ENCODE results near the gene BRCA2. TPM values are rescaled to one million over a fixed set of nuclear protein-coding genes. Genes with fewer than 3 reads are reported as not detected.

Gene BRCA2
- total RNA-seq, 1 experiment from 2014 or later = 11.9 TPM

GRCh38 chr13:32316028-32316339, 676 bp downstream of the BRCA2 start:
- Mint-ChIP-seq H3K9me3 (ENCODE audit: unreplicated experiment) (no peaks in the 10 kb centered on the region), H3K36me3 (ENCODE audit: insufficient read depth, unreplicated experiment) (no peaks in the 10 kb centered on the region), H3K27me3 (ENCODE audit: insufficient read depth, unreplicated experiment) (no peaks in the 10 kb centered on the region), H3K4me3 (ENCODE audit: unreplicated experiment) (peak overlapping the region; percentile 90), H3K4me1 (ENCODE audit: insufficient read depth, unreplicated experiment) (no peaks in the 10 kb centered on the region), H3K27ac (ENCODE audit: low read depth, unreplicated experiment) (peak overlapping the region; percentile 98)
- intact Hi-C loops (cut with micrococcal nuclease) = no loop called here
- POLR2A ChIA-PET = interaction anchor here (0.6 to 4.8 kb wide), 11 partner anchors 12 to 968 kb away, joined by 3 to 19 read pairs (median 4); partner anchors contain the start of gene FRY
- TF ChIP-seq, protein P1, sequence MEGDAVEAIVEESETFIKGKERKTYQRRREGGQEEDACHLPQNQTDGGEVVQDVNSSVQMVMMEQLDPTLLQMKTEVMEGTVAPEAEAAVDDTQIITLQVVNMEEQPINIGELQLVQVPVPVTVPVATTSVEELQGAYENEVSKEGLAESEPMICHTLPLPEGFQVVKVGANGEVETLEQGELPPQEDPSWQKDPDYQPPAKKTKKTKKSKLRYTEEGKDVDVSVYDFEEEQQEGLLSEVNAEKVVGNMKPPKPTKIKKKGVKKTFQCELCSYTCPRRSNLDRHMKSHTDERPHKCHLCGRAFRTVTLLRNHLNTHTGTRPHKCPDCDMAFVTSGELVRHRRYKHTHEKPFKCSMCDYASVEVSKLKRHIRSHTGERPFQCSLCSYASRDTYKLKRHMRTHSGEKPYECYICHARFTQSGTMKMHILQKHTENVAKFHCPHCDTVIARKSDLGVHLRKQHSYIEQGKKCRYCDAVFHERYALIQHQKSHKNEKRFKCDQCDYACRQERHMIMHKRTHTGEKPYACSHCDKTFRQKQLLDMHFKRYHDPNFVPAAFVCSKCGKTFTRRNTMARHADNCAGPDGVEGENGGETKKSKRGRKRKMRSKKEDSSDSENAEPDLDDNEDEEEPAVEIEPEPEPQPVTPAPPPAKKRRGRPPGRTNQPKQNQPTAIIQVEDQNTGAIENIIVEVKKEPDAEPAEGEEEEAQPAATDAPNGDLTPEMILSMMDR (IDR thresholded peaks at IDR 0.05; ENCODE audit: unreplicated experiment) = no peak
- no peak for DNase-seq (ENCODE audit: unreplicated experiment)
- BruUV-seq (replicated peaks) = TSS peak; percentile 53
- CTCF ChIA-PET = interaction anchor here (1.1 to 2.1 kb wide), 4 partner anchors 11 to 406 kb away, joined by 3 to 6 read pairs (median 4); no protein-coding TSS in a partner anchor

DNA sequence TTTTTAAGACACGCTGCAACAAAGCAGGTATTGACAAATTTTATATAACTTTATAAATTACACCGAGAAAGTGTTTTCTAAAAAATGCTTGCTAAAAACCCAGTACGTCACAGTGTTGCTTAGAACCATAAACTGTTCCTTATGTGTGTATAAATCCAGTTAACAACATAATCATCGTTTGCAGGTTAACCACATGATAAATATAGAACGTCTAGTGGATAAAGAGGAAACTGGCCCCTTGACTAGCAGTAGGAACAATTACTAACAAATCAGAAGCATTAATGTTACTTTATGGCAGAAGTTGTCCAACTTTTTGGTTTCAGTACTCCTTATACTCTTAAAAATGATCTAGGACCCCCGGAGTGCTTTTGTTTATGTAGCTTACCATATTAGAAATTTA, 1.2 kb downstream of the BRCA2 start:
- H3K9me3 Mint-ChIP-seq (ENCODE audit: unreplicated experiment) = no peaks in the 10 kb centered on the region
- TF ChIP-seq, protein P1 (IDR thresholded peaks at IDR 0.05; ENCODE audit: unreplicated experiment) = no peak
- no peaks in the 10 kb centered on the region for H3K27me3 Mint-ChIP-seq (ENCODE audit: insufficient read depth, unreplicated experiment)
- peak overlapping the region; percentile 98 for H3K27ac Mint-ChIP-seq (ENCODE audit: low read depth, unreplicated experiment)
- no peaks in the 10 kb centered on the region for H3K36me3 Mint-ChIP-seq (ENCODE audit: insufficient read depth, unreplicated experiment)
- no peak for DNase-seq (ENCODE audit: unreplicated experiment)
- H3K4me1 Mint-ChIP-seq (ENCODE audit: insufficient read depth, unreplicated experiment) = no peaks in the 10 kb centered on the region
- BruUV-seq (replicated peaks) = no TSS peak
- H3K4me3 Mint-ChIP-seq (ENCODE audit: unreplicated experiment) = peak overlapping the region; percentile 90
- ChIA-PET CTCF (interaction anchor here (1.1 to 2.1 kb wide), 3 partner anchors 69 to 407 kb away, joined by 3 to 5 read pairs (median 3); no protein-coding TSS in a partner anchor), POLR2A (interaction anchor here (0.8 to 4.8 kb wide), 6 partner anchors 12 to 222 kb away, joined by 3 to 19 read pairs (median 4); no protein-coding TSS in a partner anchor)
- intact Hi-C loops (cut with micrococcal nuclease) = no loop called here

DNA sequence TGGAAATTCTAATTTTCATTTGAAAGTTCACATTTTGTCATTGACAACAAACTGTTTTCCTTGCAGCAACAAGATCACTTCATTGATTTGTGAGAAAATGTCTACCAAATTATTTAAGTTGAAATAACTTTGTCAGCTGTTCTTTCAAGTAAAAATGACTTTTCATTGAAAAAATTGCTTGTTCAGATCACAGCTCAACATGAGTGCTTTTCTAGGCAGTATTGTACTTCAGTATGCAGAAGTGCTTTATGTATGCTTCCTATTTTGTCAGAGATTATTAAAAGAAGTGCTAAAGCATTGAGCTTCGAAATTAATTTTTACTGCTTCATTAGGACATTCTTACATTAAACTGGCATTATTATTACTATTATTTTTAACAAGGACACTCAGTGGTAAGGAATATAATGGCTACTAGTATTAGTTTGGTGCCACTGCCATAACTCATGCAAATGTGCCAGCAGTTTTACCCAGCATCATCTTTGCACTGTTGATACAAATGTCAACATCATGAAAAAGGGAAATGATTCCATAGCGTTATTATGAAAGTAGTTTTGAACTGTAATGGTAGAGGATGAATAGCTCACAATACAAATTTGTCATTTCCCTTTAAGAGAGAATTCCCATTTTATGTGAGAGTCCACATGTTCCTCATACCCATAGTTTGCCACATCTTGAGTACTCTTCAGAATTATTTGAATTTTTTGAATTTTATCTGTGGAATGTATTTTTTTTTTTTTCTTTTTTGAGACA, 2.6 kb downstream of the BRCA2 start:
- CTCF ChIA-PET = interaction anchor here (0.6 to 1.8 kb wide), 7 partner anchors 9 to 408 kb away, joined by 3 to 9 read pairs (median 3); no protein-coding TSS in a partner anchor

DNA sequence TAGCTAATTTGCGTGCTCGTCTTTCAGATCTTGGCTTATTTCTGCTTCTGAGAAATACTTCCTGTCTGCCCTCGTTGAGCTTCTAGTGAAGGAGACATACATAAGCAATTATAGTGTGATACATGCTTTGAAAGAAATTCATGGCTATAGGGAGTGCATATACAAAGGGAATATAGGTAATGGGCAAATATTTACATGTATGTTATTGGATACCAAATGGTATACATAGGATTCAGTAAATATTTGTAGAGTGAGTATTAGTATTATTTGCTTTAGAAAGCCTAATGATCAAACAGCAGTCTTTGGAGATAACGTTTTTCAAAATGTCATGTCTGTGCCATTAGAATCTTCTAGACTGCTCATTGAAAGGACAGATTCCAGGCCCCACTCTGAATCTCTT, 5.2 kb downstream of the BRCA2 start:
- ChIA-PET POLR2A (no interaction called here), CTCF (interaction anchor here (0.7 to 1.4 kb wide), 2 partner anchors 11 to 65 kb away, joined by 3 to 4 read pairs; no protein-coding TSS in a partner anchor)
- H3K4me1 Mint-ChIP-seq (ENCODE audit: insufficient read depth, unreplicated experiment) = peaks cover 7% of the 10 kb centered on the region
- H3K4me3 Mint-ChIP-seq (ENCODE audit: unreplicated experiment) = no peak overlapping the region
- intact Hi-C loops (cut with micrococcal nuclease) = no loop called here
- H3K27me3 Mint-ChIP-seq (ENCODE audit: insufficient read depth, unreplicated experiment) = no peaks in the 10 kb centered on the region
- TF ChIP-seq, protein P1 (IDR thresholded peaks at IDR 0.05; ENCODE audit: unreplicated experiment) = no peak
- no peaks in the 10 kb centered on the region for H3K36me3 Mint-ChIP-seq (ENCODE audit: insufficient read depth, unreplicated experiment)
- H3K27ac Mint-ChIP-seq (ENCODE audit: low read depth, unreplicated experiment) = no peak overlapping the region
- H3K9me3 Mint-ChIP-seq (ENCODE audit: unreplicated experiment) = no peaks in the 10 kb centered on the region
- no TSS peak for BruUV-seq (replicated peaks)
- no peak for DNase-seq (ENCODE audit: unreplicated experiment)

More for the DNA sequence above, 2.6 kb downstream of the BRCA2 start:
- BruUV-seq (replicated peaks) = no TSS peak
- no peaks in the 10 kb centered on the region for H3K4me1 Mint-ChIP-seq (ENCODE audit: insufficient read depth, unreplicated experiment)
- H3K4me3 Mint-ChIP-seq (ENCODE audit: unreplicated experiment) = no peak overlapping the region
- TF ChIP-seq, protein P1 (IDR thresholded peaks at IDR 0.05; ENCODE audit: unreplicated experiment) = no peak
- no peak overlapping the region for H3K27ac Mint-ChIP-seq (ENCODE audit: low read depth, unreplicated experiment)
- H3K36me3 Mint-ChIP-seq (ENCODE audit: insufficient read depth, unreplicated experiment) = no peaks in the 10 kb centered on the region
- H3K27me3 Mint-ChIP-seq (ENCODE audit: insufficient read depth, unreplicated experiment) = no peaks in the 10 kb centered on the region
- no peaks in the 10 kb centered on the region for H3K9me3 Mint-ChIP-seq (ENCODE audit: unreplicated experiment)
- DNase-seq (ENCODE audit: unreplicated experiment) = no peak
- POLR2A ChIA-PET = interaction anchor here (0.6 to 4.8 kb wide), 4 partner anchors 10 to 833 kb away, joined by 3 to 19 read pairs (median 4); no protein-coding TSS in a partner anchor
- intact Hi-C loops (cut with micrococcal nuclease) = no loop called here

Data from MCF 10A (cell line).